Measurements from ENCODE around the gene NSG1.

DNA sequence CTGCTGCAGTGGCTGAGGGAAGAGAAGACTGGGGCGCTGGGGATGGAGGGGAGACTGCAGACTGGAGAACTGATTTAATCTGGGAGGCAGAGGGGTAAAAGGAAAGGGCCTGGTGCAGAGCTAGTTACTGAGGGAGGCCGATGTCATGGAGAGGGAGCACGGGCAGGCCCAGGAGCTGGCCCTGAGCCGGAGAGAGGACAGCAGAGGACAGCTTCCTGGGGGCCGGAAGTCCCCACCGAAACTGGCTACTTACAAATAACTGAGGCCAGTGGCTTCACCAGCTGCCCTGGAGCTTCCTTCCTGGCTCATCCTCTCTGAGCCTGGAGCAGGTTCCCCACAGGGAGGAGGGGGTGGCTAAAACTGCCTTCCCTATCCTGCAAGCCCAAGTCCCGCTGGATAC, 26.9 kb downstream of the NSG1 start:
- TF ChIP-seq, protein P1, sequence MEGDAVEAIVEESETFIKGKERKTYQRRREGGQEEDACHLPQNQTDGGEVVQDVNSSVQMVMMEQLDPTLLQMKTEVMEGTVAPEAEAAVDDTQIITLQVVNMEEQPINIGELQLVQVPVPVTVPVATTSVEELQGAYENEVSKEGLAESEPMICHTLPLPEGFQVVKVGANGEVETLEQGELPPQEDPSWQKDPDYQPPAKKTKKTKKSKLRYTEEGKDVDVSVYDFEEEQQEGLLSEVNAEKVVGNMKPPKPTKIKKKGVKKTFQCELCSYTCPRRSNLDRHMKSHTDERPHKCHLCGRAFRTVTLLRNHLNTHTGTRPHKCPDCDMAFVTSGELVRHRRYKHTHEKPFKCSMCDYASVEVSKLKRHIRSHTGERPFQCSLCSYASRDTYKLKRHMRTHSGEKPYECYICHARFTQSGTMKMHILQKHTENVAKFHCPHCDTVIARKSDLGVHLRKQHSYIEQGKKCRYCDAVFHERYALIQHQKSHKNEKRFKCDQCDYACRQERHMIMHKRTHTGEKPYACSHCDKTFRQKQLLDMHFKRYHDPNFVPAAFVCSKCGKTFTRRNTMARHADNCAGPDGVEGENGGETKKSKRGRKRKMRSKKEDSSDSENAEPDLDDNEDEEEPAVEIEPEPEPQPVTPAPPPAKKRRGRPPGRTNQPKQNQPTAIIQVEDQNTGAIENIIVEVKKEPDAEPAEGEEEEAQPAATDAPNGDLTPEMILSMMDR (conservative IDR thresholded peaks at IDR 0.05; ENCODE audit: low read depth, low read length), result no peak
- TF ChIP-seq EZH2 (IDR thresholded peaks at IDR 0.05; ENCODE audit: borderline replicate concordance, low read depth, low read length, poor library complexity, severe bottlenecking), result no peak

Data from A673 (cell line).